T-cell (primary cell): ENCODE measurements around the gene IFNL1. TPM values are rescaled to one million over a fixed set of nuclear protein-coding genes. Genes with fewer than 3 reads are reported as not detected.

ENCODE experiments used
- ATAC-seq, 4 experiments: fragments of 200-7000 bp in 3 of 4; fragments of 150-1000 bp in 1 of 4; cut with Tn5 transposase; replicated peaks in 1 of 4; 1 replicate in 3 of 4; 2 replicates in 1 of 4; pipeline ENCODE4 v1.10.0; 2021; ENCODE audit warnings: moderate library complexity in 3 of 4, mild to moderate bottlenecking in 2 of 4, moderate number of reproducible peaks in 1 of 4
- CTCF ChIA-PET, 2 donors: fragments of 300-600 bp; sonication (Branson Sonifier 250); formaldehyde crosslinking; loops; one replicate each; lab custom pipeline; 2022; ENCODE audit warnings: antibody characterized with exemption in 2 of 2; lab: Charles Lee
- POLR2A ChIA-PET, 2 donors: fragments of 300-600 bp; sonication (Branson Sonifier 250); formaldehyde crosslinking; loops; one replicate each; lab custom pipeline; 2022; ENCODE audit warnings: antibody characterized with exemption in 2 of 2; lab: Charles Lee
- DNase-seq, 35 experiments: peaks; one replicate each; pipeline versions ENCODE4 v3.0.0 to v3.0.0-alpha.2; 2013 to 2023
- H3K27ac ChIP-seq: one replicate; pipeline ENCODE4 v1.5.1; 2013; ENCODE audit warnings: low read length
- H3K27me3 ChIP-seq, 2 experiments: replicated peaks in 1 of 2; 1 replicate in 1 of 2; 2 replicates in 1 of 2; pipeline versions ENCODE4 v1.6.1 to v1.7.0; 2013; ENCODE audit warnings: low read length in 1 of 2, mixed read lengths in 1 of 2; ENCODE audit not compliant: control insufficient read depth in 2 of 2, insufficient read depth in 2 of 2; ENCODE audit errors: extremely low read depth in 1 of 2
- H3K36me3 ChIP-seq, 2 donors: 1 replicate in 1 of 2; 2 replicates in 1 of 2; pipeline versions ENCODE4 v1.6.1 to v1.7.0; 2013; ENCODE audit warnings: low read length in 1 of 2; ENCODE audit not compliant: control insufficient read depth in 2 of 2, insufficient read depth in 1 of 2; ENCODE audit errors: extremely low read depth in 1 of 2
- H3K4me1 ChIP-seq, 2 experiments: 1 replicate in 1 of 2; 2 replicates in 1 of 2; pipeline versions ENCODE4 v1.6.1 to v1.7.0; 2013; ENCODE audit warnings: low read length in 2 of 2, mixed read lengths in 1 of 2; ENCODE audit not compliant: insufficient read depth in 2 of 2, control insufficient read depth in 1 of 2; ENCODE audit errors: extremely low read depth in 1 of 2
- H3K4me3 ChIP-seq, 2 donors: 1 replicate in 1 of 2; 2 replicates in 1 of 2; pipeline versions ENCODE4 v1.5.1 to v1.7.0; 2013; ENCODE audit warnings: mild to moderate bottlenecking in 2 of 2, low read length in 1 of 2, moderate library complexity in 1 of 2; ENCODE audit not compliant: control insufficient read depth in 1 of 2; ENCODE audit errors: extremely low read depth in 1 of 2
- H3K9me3 ChIP-seq: 2 replicates; pipeline ENCODE4 v1.7.0; 2013
- H3K27ac Mint-ChIP-seq, 2 donors: one replicate each; pipeline ENCODE4 v1.8.0; 2020 to 2021; ENCODE audit warnings: mild to moderate bottlenecking in 2 of 2, mixed read lengths in 2 of 2
- H3K27me3 Mint-ChIP-seq, 2 donors: one replicate each; pipeline ENCODE4 v1.8.0; 2021 to 2022; ENCODE audit warnings: mixed read lengths in 2 of 2
- H3K36me3 Mint-ChIP-seq: one replicate; pipeline ENCODE4 v1.8.0; 2021; ENCODE audit warnings: mixed read lengths
- H3K4me1 Mint-ChIP-seq, 3 donors: one replicate each; pipeline ENCODE4 v1.8.0; 2020 to 2022; ENCODE audit warnings: mixed read lengths in 3 of 3, mild to moderate bottlenecking in 1 of 3
- H3K4me3 Mint-ChIP-seq, 3 donors: one replicate each; pipeline ENCODE4 v1.8.0; 2020 to 2022; ENCODE audit warnings: mild to moderate bottlenecking in 3 of 3, mixed read lengths in 3 of 3, moderate library complexity in 3 of 3
- H3K9me3 Mint-ChIP-seq, 3 donors: one replicate each; pipeline ENCODE4 v1.8.0; 2020 to 2022; ENCODE audit warnings: mixed read lengths in 3 of 3
- WGBS: methylation state at CpG from one replicate; pipeline ENCODE4 v1.1.5; 2013; ENCODE audit warnings: missing lambda C conversion rate; ENCODE audit not compliant: insufficient coverage; 5-methylcytosine and 5-hydroxymethylcytosine counted together
- total RNA-seq, 35 experiments: library from RNA in 6 of 35; stranded (reverse) in 6 of 35; fragments of 120-200 nt in 1 of 35; gene quantifications; one replicate each; pipeline versions ENCODE4 v1.2.1 to v1.2.4 and lab custom pipeline; 2013 to 2026

IFNL1 gene
- total RNA-seq, 5 donors from 2014 or later (not counting 1 experiment from before 2014, with no cell fraction given), result 0.49 TPM; not detected in 4

DNA sequence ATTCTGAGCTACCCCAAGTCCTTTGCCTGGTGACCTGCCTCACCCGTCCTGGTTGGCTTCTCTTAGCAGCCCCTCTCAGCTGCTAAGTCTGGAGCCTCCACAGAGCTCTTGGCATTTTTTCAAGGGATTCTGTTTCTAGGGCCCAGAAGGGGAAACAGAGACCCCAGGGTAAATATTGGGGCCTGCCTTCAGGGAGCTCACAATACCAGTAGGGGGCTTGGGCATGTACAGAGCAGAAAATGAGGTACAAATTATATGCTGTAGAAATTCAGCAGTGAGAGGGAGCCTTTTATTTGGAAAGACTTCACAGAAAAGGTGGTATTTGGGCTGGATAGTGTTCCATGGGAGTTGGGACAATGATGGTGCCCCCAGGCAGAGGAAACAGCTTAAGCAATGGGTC, 49.7 kb downstream of the IFNL1 start:
- H3K4me1 ChIP-seq, result peaks cover 10 to 36% of the 10 kb centered on the region in 2 experiments
- Mint-ChIP-seq H3K36me3 (peaks cover 27% of the 10 kb centered on the region), H3K27me3 (no peaks in the 10 kb centered on the region), H3K9me3 (no peaks in the 10 kb centered on the region), H3K4me3 (no peak overlapping the region), H3K27ac (no peak overlapping the region), H3K4me1 (peaks cover 64 to 75% (median 66%) of the 10 kb centered on the region in 3 donors)
- ATAC-seq (no peak), DNase-seq (no peak)
- CTCF ChIA-PET, result interaction anchor here in 1 of 2 donors (0.5 kb wide), 1 partner anchor 139 kb away, joined by 4 read pairs; no protein-coding TSS in a partner anchor
- no peak overlapping the region for H3K4me3 ChIP-seq
- POLR2A ChIA-PET, result interaction anchor here in 1 of 2 donors (0.6 kb wide), 2 partner anchors 85 to 604 kb away, joined by 3 to 5 read pairs; no protein-coding TSS in a partner anchor
- H3K36me3 ChIP-seq, result peaks cover 16 to 34% of the 10 kb centered on the region in 2 donors
- no peaks in the 10 kb centered on the region for H3K27me3 ChIP-seq
- H3K27ac ChIP-seq, result no peak overlapping the region
- WGBS, result 100% methylated on average over 1 of the region's 1 CpG
- H3K9me3 ChIP-seq, result no peaks in the 10 kb centered on the region

DNA sequence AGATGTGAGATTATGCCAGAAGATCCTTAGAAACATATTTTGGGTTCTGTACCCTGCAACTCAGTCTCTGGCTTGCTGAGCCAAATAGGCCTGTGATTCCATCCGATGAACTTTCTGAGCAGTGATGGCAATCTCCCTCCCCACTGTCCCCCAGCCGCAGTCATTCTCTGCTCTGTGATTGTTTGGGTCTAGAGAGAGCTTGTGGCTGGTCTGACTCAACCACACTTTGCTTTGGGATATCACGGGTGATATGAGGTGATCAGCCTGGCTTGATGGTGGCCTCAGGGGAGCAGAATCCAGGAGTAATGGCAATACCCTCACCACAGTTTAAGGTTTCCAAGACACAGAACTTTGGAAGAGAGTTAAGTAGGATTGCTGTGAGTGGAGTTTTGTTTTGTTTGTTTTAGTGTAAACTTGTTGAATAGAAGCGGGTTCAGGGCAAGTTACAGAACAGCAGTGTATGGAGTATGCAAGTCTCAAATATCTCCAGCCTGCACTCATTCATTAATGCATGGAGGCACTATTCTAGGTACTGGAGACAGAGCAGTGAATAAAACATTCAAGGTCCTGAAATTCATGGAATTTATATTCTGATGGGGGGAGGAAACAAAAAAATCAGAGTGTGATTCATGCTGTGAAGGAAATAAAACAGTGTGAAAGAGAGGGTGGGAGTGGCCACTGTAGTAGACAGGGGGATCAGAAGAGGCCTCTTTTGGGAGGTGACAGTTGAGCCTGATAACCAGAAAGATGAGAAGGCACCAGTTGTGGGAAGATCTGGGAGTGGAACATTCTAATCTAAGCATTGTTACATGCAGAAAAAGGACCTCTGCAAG, 51.3 kb downstream of the IFNL1 start:
- no peak for DNase-seq
- Mint-ChIP-seq H3K4me3 (no peak overlapping the region), H3K4me1 (peaks cover 66 to 80% (median 68%) of the 10 kb centered on the region in 3 donors), H3K27me3 (no peaks in the 10 kb centered on the region), H3K9me3 (no peaks in the 10 kb centered on the region), H3K36me3 (peaks cover 35% of the 10 kb centered on the region), H3K27ac (no peak overlapping the region)
- Histone ChIP-seq H3K36me3 (peaks cover 16 to 45% of the 10 kb centered on the region in 2 donors), H3K4me1 (peaks cover 10 to 29% of the 10 kb centered on the region in 2 experiments), H3K27ac (no peak overlapping the region), H3K27me3 (no peaks in the 10 kb centered on the region), H3K9me3 (no peaks in the 10 kb centered on the region), H3K4me3 (no peak overlapping the region)
- no CpG with 5 or more reads among the region's 4 CpGs for WGBS
- ATAC-seq, result no peak
- POLR2A ChIA-PET, result no interaction called here
- CTCF ChIA-PET, result no interaction called here

Other genes with a start within 250 kb of the IFNL1 start
- gene ACP7, start 212.0 kb upstream of the IFNL1 start, total RNA-seq, result under 1 TPM in 1 of 5 donors, not detected in 4; 0.19 TPM
- gene PAK4, start 170.6 kb upstream of the IFNL1 start, total RNA-seq, result 10 to 100 TPM in 3 of 5 donors, 1 to 10 TPM in 2; 8.6 to 16.8 (median 12.9) TPM
- under 1 TPM in 3 of 5 donors, not detected in 2; 0.23 to 0.46 (median 0.41) TPM for gene NCCRP1, start 99.4 kb upstream of the IFNL1 start, total RNA-seq
- gene SYCN, start 92.1 kb upstream of the IFNL1 start, total RNA-seq, result 1 to 10 TPM in 2 of 5 donors, under 1 TPM in 1, not detected in 2; 0.82 to 1.7 (median 1.1) TPM
- not detected for gene IFNL3, start 51.4 kb upstream of the IFNL1 start, total RNA-seq
- not detected for gene IFNL4, start 47.6 kb upstream of the IFNL1 start, total RNA-seq
- gene IFNL2, start 28.0 kb upstream of the IFNL1 start, total RNA-seq, result not detected
- 10 to 100 TPM in 2 of 5 donors, 1 to 10 TPM in 3; 3.5 to 10.9 (median 8.7) TPM for gene LRFN1, start 24.5 kb downstream of the IFNL1 start, total RNA-seq
- 100 to 1,000 TPM; 337 to 427 (median 397) TPM for gene GMFG, start 39.6 kb downstream of the IFNL1 start, total RNA-seq
- gene SAMD4B, start 46.0 kb downstream of the IFNL1 start, total RNA-seq, result 10 to 100 TPM; 59.4 to 72.3 (median 62.0) TPM
- 10 to 100 TPM; 43.0 to 96.1 (median 45.9) TPM for gene PAF1, start 94.7 kb downstream of the IFNL1 start, total RNA-seq
- 10 to 100 TPM; 42.0 to 48.7 (median 47.0) TPM for gene MED29, start 95.0 kb downstream of the IFNL1 start, total RNA-seq
- 1,000 to 10,000 TPM in 1 of 5 donors, 100 to 1,000 TPM in 4; 208 to 1,013 (median 233) TPM for gene ZFP36, start 110.4 kb downstream of the IFNL1 start, total RNA-seq
- gene PLEKHG2, start 116.3 kb downstream of the IFNL1 start, total RNA-seq, result 10 to 100 TPM; 25.2 to 88.1 (median 36.7) TPM
- gene RPS16, start 139.5 kb downstream of the IFNL1 start, total RNA-seq, result 1,000 to 10,000 TPM; 3,669 to 4,521 (median 4,268) TPM
- 100 to 1,000 TPM; 180 to 301 (median 194) TPM for gene SUPT5H, start 149.2 kb downstream of the IFNL1 start, total RNA-seq
- 10 to 100 TPM; 50.5 to 53.7 (median 53.0) TPM for gene TIMM50, start 184.4 kb downstream of the IFNL1 start, total RNA-seq
- gene DLL3, start 202.5 kb downstream of the IFNL1 start, total RNA-seq, result under 1 TPM in 2 of 5 donors, not detected in 3; 0.16 to 0.20 TPM
- not detected for gene SELENOV, start 218.7 kb downstream of the IFNL1 start, total RNA-seq
- 1 to 10 TPM; 4.1 to 6.3 (median 5.8) TPM for gene EID2B, start 236.4 kb downstream of the IFNL1 start, total RNA-seq
- 10 to 100 TPM; 14.4 to 21.9 (median 19.8) TPM for gene EID2, start 243.8 kb downstream of the IFNL1 start, total RNA-seq